ENCODE results near the gene NDUFB7.

NDUFB7 gene

GRCh38 chr19:14530506-14530905 lies 41.4 kb downstream of the NDUFB7 start:
- Histone ChIP-seq H3K14ac (ENCODE audit: low read length) (no peak overlapping the region), H3K79me2 (ENCODE audit: control insufficient read depth, insufficient read depth, low read length, poor library complexity) (peaks cover 6% of the 10 kb centered on the region), H3K27ac (ENCODE audit: low read depth, low read length) (no peak overlapping the region), H3K9me3 (ENCODE audit: insufficient read depth, low read depth, low read length) (peaks cover 2% of the 10 kb centered on the region), H3K23ac (ENCODE audit: low read length) (no peak overlapping the region), H3K4me3 (ENCODE audit: low read depth, low read length) (no peak overlapping the region), H3K18ac (ENCODE audit: low read length) (no peak overlapping the region), H3K9ac (ENCODE audit: low read length) (no peak overlapping the region), H2BK12ac (ENCODE audit: low read length) (no peak overlapping the region), H3K4me1 (ENCODE audit: control insufficient read depth in 1 of 2, insufficient read depth in 2 of 2, low read length in 2 of 2) (peaks cover 16 to 20% of the 10 kb centered on the region in 2 experiments), H3K36me3 (ENCODE audit: control insufficient read depth in 1 of 2, insufficient read depth in 2 of 2, low read length in 2 of 2) (peaks cover 0 to 3% of the 10 kb centered on the region in 2 experiments), H2AK5ac (ENCODE audit: low read length) (no peak overlapping the region), H2AFZ (ENCODE audit: insufficient read depth, low read length, poor library complexity) (no peak overlapping the region), H4K8ac (ENCODE audit: low read depth, low read length) (no peak overlapping the region), H3K4me2 (ENCODE audit: low read length) (no peak overlapping the region), H2BK120ac (ENCODE audit: insufficient read depth, low read length, poor library complexity) (no peak overlapping the region), H3K4ac (ENCODE audit: low read depth, low read length) (peak overlapping the region; percentile 55), H4K12ac (ENCODE audit: low read depth, low read length) (no peak overlapping the region), H3K27me3 (ENCODE audit: insufficient read depth, low read length) (no peaks in the 10 kb centered on the region), H3K79me1 (ENCODE audit: low read length) (peaks cover 21% of the 10 kb centered on the region), H4K91ac (ENCODE audit: low read depth, low read length) (no peak overlapping the region), H2BK5ac (ENCODE audit: low read depth, low read length, poor library complexity) (no peak overlapping the region)
- DNase-seq = no peak
- WGBS (ENCODE audit: extremely low coverage, insufficient coverage, insufficient read length) = no CpG with 5 or more reads among the region's 3 CpGs

DNA sequence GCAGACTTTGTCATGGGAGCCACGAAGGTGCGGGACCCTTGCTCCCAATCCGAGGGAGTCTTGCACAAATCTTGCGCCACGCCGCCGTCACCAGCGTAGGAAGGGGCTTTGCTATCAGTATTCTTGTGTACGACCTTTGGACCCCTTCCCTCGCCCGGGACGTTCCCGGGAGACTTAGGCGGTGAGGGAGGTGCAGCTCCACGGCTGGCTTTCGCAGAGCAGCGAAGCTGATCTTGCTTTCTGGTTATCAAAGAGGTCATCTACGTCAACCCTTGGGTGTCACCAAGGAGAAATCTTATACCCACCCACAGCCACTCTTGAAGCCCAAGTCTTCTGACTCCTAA lies 41.9 kb downstream of the NDUFB7 start:
- Histone ChIP-seq H4K12ac (ENCODE audit: low read depth, low read length) (peak overlapping the region; percentile 84), H2BK5ac (ENCODE audit: low read depth, low read length, poor library complexity) (peak overlapping the region; percentile 66), H3K79me2 (ENCODE audit: control insufficient read depth, insufficient read depth, low read length, poor library complexity) (peaks cover 6% of the 10 kb centered on the region), H3K27ac (ENCODE audit: low read depth, low read length) (peak overlapping the region; percentile 66), H3K4ac (ENCODE audit: low read depth, low read length) (peak overlapping the region; percentile 98), H3K14ac (ENCODE audit: low read length) (peak overlapping the region; percentile 61), H2BK12ac (ENCODE audit: low read length) (peak overlapping the region; percentile 61), H3K4me3 (ENCODE audit: low read depth, low read length) (peak overlapping the region; percentile 94), H3K79me1 (ENCODE audit: low read length) (peaks cover 23% of the 10 kb centered on the region), H3K18ac (ENCODE audit: low read length) (peak overlapping the region; percentile 97), H3K4me2 (ENCODE audit: low read length) (peak overlapping the region; percentile 100), H3K27me3 (ENCODE audit: insufficient read depth, low read length) (no peaks in the 10 kb centered on the region), H3K23ac (ENCODE audit: low read length) (no peak overlapping the region), H2AK5ac (ENCODE audit: low read length) (peak overlapping the region; percentile 65), H3K4me1 (ENCODE audit: control insufficient read depth in 1 of 2, insufficient read depth in 2 of 2, low read length in 2 of 2) (peaks cover 16 to 22% of the 10 kb centered on the region in 2 experiments), H4K91ac (ENCODE audit: low read depth, low read length) (peak overlapping the region; percentile 65), H3K9me3 (ENCODE audit: insufficient read depth, low read depth, low read length) (peaks cover 2% of the 10 kb centered on the region), H3K9ac (ENCODE audit: low read length) (peak overlapping the region; percentile 89), H3K36me3 (ENCODE audit: control insufficient read depth in 1 of 2, insufficient read depth in 2 of 2, low read length in 2 of 2) (peaks cover 0 to 3% of the 10 kb centered on the region in 2 experiments), H2BK120ac (ENCODE audit: insufficient read depth, low read length, poor library complexity) (peak overlapping the region; percentile 84), H2AFZ (ENCODE audit: insufficient read depth, low read length, poor library complexity) (peak overlapping the region; percentile 46), H4K8ac (ENCODE audit: low read depth, low read length) (peak overlapping the region; percentile 88)
- DNase-seq = peak; percentile 66 to 68
- no CpG with 5 or more reads among the region's 18 CpGs for WGBS (ENCODE audit: extremely low coverage, insufficient coverage, insufficient read length)

DNA sequence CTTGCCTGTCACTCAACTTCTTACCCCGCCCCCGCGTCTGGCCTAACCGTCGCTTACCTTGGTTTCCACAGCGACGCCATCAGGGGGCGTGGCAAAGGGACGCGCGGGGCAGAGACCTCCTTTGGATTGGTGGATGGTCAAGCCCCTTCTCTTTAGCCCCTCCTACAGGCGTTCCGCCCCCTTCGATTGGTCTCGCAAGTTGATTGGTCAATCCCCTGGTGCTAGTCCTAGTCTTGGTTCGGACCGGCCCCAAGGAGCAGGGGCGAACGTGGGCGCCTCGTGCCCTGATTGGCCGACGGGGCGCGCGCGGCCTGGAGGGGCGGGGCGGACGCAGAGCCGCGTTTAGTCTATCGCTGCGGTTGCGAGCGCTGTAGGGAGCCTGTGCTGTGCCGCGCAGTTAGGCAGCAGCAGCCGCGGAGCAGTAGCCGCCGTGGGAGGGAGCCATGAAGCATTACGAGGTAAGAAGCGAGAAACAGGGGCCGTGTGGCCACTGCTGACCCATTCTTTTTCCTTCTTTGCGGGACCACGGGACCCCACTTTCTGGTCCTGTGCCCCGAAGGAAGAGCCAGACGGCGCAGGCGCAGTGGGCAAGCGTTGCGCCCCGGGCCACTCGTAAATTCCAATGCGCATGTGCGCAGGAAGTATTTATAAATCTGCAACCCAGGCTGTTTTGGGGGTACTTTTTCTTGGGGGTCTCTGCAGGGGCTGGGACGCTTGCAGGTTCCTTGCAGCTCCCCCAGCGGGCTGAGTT lies 42.4 kb downstream of the NDUFB7 start, which contains the start of gene TECR:
TECR (plus strand) TSS at position 341 of the 751 bp plus-strand sequence; CDS start at position 444, 103 bp downstream.
- Histone ChIP-seq H3K79me2 (ENCODE audit: control insufficient read depth, insufficient read depth, low read length, poor library complexity) (peaks cover 6% of the 10 kb centered on the region), H3K14ac (ENCODE audit: low read length) (peak within 1 kb of the TSS; percentile 61), H3K4me2 (ENCODE audit: low read length) (peak within 1 kb of the TSS; percentile 100), H2AFZ (ENCODE audit: insufficient read depth, low read length, poor library complexity) (peak within 1 kb of the TSS; percentile 46), H3K27me3 (ENCODE audit: insufficient read depth, low read length) (no peaks in the 10 kb centered on the region), H3K79me1 (ENCODE audit: low read length) (peaks cover 23% of the 10 kb centered on the region), H3K27ac (ENCODE audit: low read depth, low read length) (peak within 1 kb of the TSS; percentile 66), H2BK120ac (ENCODE audit: insufficient read depth, low read length, poor library complexity) (peak within 1 kb of the TSS; percentile 84), H2BK12ac (ENCODE audit: low read length) (peak within 1 kb of the TSS; percentile 73), H3K9ac (ENCODE audit: low read length) (peak within 1 kb of the TSS; percentile 93), H3K4ac (ENCODE audit: low read depth, low read length) (peak within 1 kb of the TSS; percentile 98), H3K36me3 (ENCODE audit: control insufficient read depth in 1 of 2, insufficient read depth in 2 of 2, low read length in 2 of 2) (no peaks in the 10 kb centered on the region), H3K18ac (ENCODE audit: low read length) (peak within 1 kb of the TSS; percentile 97), H3K4me1 (ENCODE audit: control insufficient read depth in 1 of 2, insufficient read depth in 2 of 2, low read length in 2 of 2) (peaks cover 16 to 22% of the 10 kb centered on the region in 2 experiments), H3K4me3 (ENCODE audit: low read depth, low read length) (peak within 1 kb of the TSS; percentile 94), H3K9me3 (ENCODE audit: insufficient read depth, low read depth, low read length) (peaks cover 2% of the 10 kb centered on the region), H2BK5ac (ENCODE audit: low read depth, low read length, poor library complexity) (peak within 1 kb of the TSS; percentile 66), H4K91ac (ENCODE audit: low read depth, low read length) (peak within 1 kb of the TSS; percentile 65), H3K23ac (ENCODE audit: low read length) (no peak within 1 kb of the TSS), H4K12ac (ENCODE audit: low read depth, low read length) (peak within 1 kb of the TSS; percentile 84), H2AK5ac (ENCODE audit: low read length) (peak within 1 kb of the TSS; percentile 88), H4K8ac (ENCODE audit: low read depth, low read length) (peak within 1 kb of the TSS; percentile 88)
- no CpG with 5 or more reads among the region's 59 CpGs for WGBS (ENCODE audit: extremely low coverage, insufficient coverage, insufficient read length)
- peak; percentile 100 for DNase-seq

DNA sequence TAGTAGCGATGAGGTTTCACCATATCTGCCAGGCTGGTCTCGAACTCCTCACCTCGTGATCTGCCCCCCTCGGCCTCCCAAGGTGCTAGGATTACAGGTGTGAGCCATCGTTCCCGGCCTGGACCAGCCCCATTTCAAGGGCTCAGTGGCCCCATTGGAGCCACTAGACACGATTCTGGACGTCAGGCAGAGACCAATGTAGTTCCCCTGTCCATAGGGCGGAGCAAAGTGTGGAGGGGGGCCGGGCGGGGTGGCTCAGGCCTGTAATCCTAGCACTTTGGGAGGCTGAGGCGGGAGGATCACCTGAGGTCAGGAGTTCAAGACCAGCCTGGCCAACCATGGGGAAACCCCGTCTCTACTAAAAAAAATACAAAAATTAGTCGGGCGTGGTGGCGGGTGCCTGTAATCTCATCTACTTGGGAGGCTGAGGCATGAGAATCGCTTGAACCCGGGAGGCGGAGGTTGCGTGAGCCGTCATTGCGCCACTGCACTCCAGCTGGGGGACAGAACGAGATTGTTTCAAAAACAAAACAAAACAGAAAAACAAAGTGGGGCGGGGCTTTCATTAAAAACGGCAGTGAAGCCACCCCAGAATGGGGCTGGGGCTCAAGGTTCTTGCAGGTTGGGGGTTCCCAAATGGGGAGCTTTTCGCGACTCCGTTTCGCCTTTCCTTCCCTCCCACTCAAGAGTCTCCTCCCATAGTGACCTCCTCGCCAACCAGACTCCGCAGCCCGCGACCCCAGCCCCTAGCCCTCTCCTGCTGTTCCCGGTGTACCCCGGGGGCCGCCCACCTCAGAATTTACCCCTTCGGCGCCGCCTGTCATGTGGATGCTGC lies 43.2 kb downstream of the NDUFB7 start:
- peak overlapping the region; percentile 73 for H2BK12ac ChIP-seq (ENCODE audit: low read length)
- H3K79me2 ChIP-seq (ENCODE audit: control insufficient read depth, insufficient read depth, low read length, poor library complexity) = peaks cover 6% of the 10 kb centered on the region
- no peak overlapping the region for H4K12ac ChIP-seq (ENCODE audit: low read depth, low read length)
- no peaks in the 10 kb centered on the region for H3K36me3 ChIP-seq (ENCODE audit: control insufficient read depth in 1 of 2, insufficient read depth in 2 of 2, low read length in 2 of 2)
- peaks cover 2% of the 10 kb centered on the region for H3K9me3 ChIP-seq (ENCODE audit: insufficient read depth, low read depth, low read length)
- peak overlapping the region; percentile 55 for H4K8ac ChIP-seq (ENCODE audit: low read depth, low read length)
- peaks cover 23% of the 10 kb centered on the region for H3K79me1 ChIP-seq (ENCODE audit: low read length)
- peak overlapping the region; percentile 46 for H2AFZ ChIP-seq (ENCODE audit: insufficient read depth, low read length, poor library complexity)
- H3K9ac ChIP-seq (ENCODE audit: low read length) = no peak overlapping the region
- peaks cover 16 to 22% of the 10 kb centered on the region in 2 experiments for H3K4me1 ChIP-seq (ENCODE audit: control insufficient read depth in 1 of 2, insufficient read depth in 2 of 2, low read length in 2 of 2)
- H3K4ac ChIP-seq (ENCODE audit: low read depth, low read length) = peak overlapping the region; percentile 23
- DNase-seq = peak in 1 of 2 donors; percentile 55
- H3K4me3 ChIP-seq (ENCODE audit: low read depth, low read length) = peak overlapping the region; percentile 71
- no peak overlapping the region for H3K14ac ChIP-seq (ENCODE audit: low read length)
- no peaks in the 10 kb centered on the region for H3K27me3 ChIP-seq (ENCODE audit: insufficient read depth, low read length)
- no CpG with 5 or more reads among the region's 39 CpGs for WGBS (ENCODE audit: extremely low coverage, insufficient coverage, insufficient read length)
- peak overlapping the region; percentile 39 for H3K27ac ChIP-seq (ENCODE audit: low read depth, low read length)
- peak overlapping the region; percentile 88 for H2AK5ac ChIP-seq (ENCODE audit: low read length)
- peak overlapping the region; percentile 18 for H2BK5ac ChIP-seq (ENCODE audit: low read depth, low read length, poor library complexity)
- no peak overlapping the region for H3K23ac ChIP-seq (ENCODE audit: low read length)
- peak overlapping the region; percentile 94 for H3K4me2 ChIP-seq (ENCODE audit: low read length)
- no peak overlapping the region for H3K18ac ChIP-seq (ENCODE audit: low read length)
- H4K91ac ChIP-seq (ENCODE audit: low read depth, low read length) = peak overlapping the region; percentile 22
- no peak overlapping the region for H2BK120ac ChIP-seq (ENCODE audit: insufficient read depth, low read length, poor library complexity)
